Aorta (tissue), 5 donors: ENCODE measurements around the gene PDE4B. TPM values are rescaled to one million over a fixed set of nuclear protein-coding genes. Genes with fewer than 3 reads are reported as not detected.
"Not testable (repeated sequence)": the region's sequence is repeated elsewhere in the genome, so short reads cannot be mapped to it uniquely, and the experiment has no call there.

Source experiments
- ATAC-seq: fragments of 200-7000 bp; cut with Tn5 transposase; one replicate; pipeline ENCODE4 v1.9.1; 2022; ENCODE audit warnings: moderate library complexity; ENCODE audit not compliant: low FRiP score
- DNase-seq, 2 donors: peaks; one replicate each; pipeline ENCODE4 v3.0.0-alpha.2; 2020
- H3K27ac ChIP-seq, 2 donors: one replicate each; pipeline ENCODE4 v1.5.1; 2013; ENCODE audit warnings: low read length in 2 of 2, mild to moderate bottlenecking in 2 of 2, moderate library complexity in 2 of 2, control low read depth in 1 of 2, inconsistent platforms in 1 of 2, low read depth in 1 of 2
- H3K27me3 ChIP-seq, 2 donors: one replicate each; pipeline ENCODE4 v1.6.1; 2013; ENCODE audit warnings: control low read depth in 1 of 2, low read length in 1 of 2, mild to moderate bottlenecking in 1 of 2, moderate library complexity in 1 of 2; ENCODE audit not compliant: insufficient read depth in 2 of 2, control insufficient read depth in 1 of 2
- H3K36me3 ChIP-seq, 2 donors: one replicate each; pipeline ENCODE4 v1.6.1; 2013; ENCODE audit warnings: control low read depth in 1 of 2, low read length in 1 of 2, mild to moderate bottlenecking in 1 of 2; ENCODE audit not compliant: insufficient read depth in 2 of 2, control insufficient read depth in 1 of 2
- H3K4me1 ChIP-seq, 2 donors: one replicate each; pipeline ENCODE4 v1.6.1; 2013; ENCODE audit warnings: low read length in 2 of 2, control low read depth in 1 of 2, mild to moderate bottlenecking in 1 of 2, moderate library complexity in 1 of 2; ENCODE audit not compliant: insufficient read depth in 2 of 2, control insufficient read depth in 1 of 2
- H3K4me3 ChIP-seq, 2 donors: one replicate each; pipeline ENCODE4 v1.5.1; 2013; ENCODE audit warnings: low read length in 2 of 2, control low read depth in 1 of 2, mild to moderate bottlenecking in 1 of 2
- H3K9me3 ChIP-seq: one replicate; pipeline ENCODE4 v1.6.1; 2013; ENCODE audit warnings: mild to moderate bottlenecking, low read length; ENCODE audit not compliant: control insufficient read depth
- WGBS, 2 donors: extraction: QIAGEN DNeasy Blood & Tissue Kit; methylation state at CpG; one replicate each; pipeline ENCODE4 v1.1.7; 2013; 5-methylcytosine and 5-hydroxymethylcytosine counted together
- intact Hi-C, 2 donors: fragments of 100-400 bp; cut with DNase I; formaldehyde crosslinking; loops; one replicate each; pipeline versions ENCODE4 v1.14.2 to v1.15.0; 2022
- polyA plus RNA-seq, 2 donors: library from polyadenylated mRNA; stranded (reverse); fragments of 200-250 nt; gene quantifications; one replicate each; pipeline ENCODE4 v1.2.3, GENCODE V29; 2013
- total RNA-seq, 2 donors: library from RNA; stranded (reverse); fragmentation: NEBNext Ultra II Directional; extraction: Animal tissue kit (Norgen Biotek cat#: 25700); gene quantifications; one replicate each; pipeline ENCODE4 v1.2.1, GENCODE V29; 2021
- donor health status: healthy with polysubstance abuse.
- donor health status: Bipolar disorder and iron deficiency.
- donor health status: DM: no; HTN: no; CAD: no.
- donor health status: DM: no; HTN: no; CAD: no.
- donor health status: DM: yes; HTN: yes; CAD: no.

Gene PDE4B
- total and polyA plus RNA-seq, 4 donors = 4.8 to 24.5 (median 12.5) TPM

- H3K27me3 ChIP-seq, intact Hi-C loops, H3K36me3 ChIP-seq, H3K4me3 ChIP-seq, H3K27ac ChIP-seq, H3K4me1 ChIP-seq, ATAC-seq, DNase-seq, H3K9me3 ChIP-seq: not testable (repeated sequence)
- WGBS, 2 donors = 92 to 94% methylated on average over 3 of the region's 3 CpGs
Measured at GRCh38 chr1:66420171-66420570, 627.5 kb downstream of the PDE4B start.

- H3K4me1 ChIP-seq = not testable (repeated sequence)
Measured at GRCh38 chr1:66420906-66421305, 628.2 kb downstream of the PDE4B start.

GRCh38 chr1:66422804-66423203, 630.1 kb downstream of the PDE4B start:
- intact Hi-C loops = no loop called here
- Histone ChIP-seq H3K36me3 (no peaks in the 10 kb centered on the region), H3K9me3 (peaks cover 3% of the 10 kb centered on the region), H3K4me3 (no peak overlapping the region), H3K4me1 (no peaks in the 10 kb centered on the region), H3K27me3 (no peaks in the 10 kb centered on the region), H3K27ac (no peak overlapping the region)
- 83 to 94% methylated on average over 4 of the region's 4 CpGs for WGBS, 2 donors
- DNase-seq (no peak), ATAC-seq (no peak)

More at GRCh38 chr1:66420906-66421305, 628.2 kb downstream of the PDE4B start:
- H3K27ac ChIP-seq, H3K4me3 ChIP-seq, intact Hi-C loops, H3K36me3 ChIP-seq, ATAC-seq, H3K9me3 ChIP-seq, H3K27me3 ChIP-seq, DNase-seq: not testable (repeated sequence)
- 94% methylated on average over 2 of the region's 2 CpGs for WGBS, 2 donors
